DMS79 treated with DMSO at 0.1 percent for 48 hours (cell line): Measurements from ENCODE around the gene PIK3R6.

Experiments
- DNase-seq: peaks from one replicate; lab custom pipeline; 2025; lab: John Stamatoyannopoulos, UW

The PIK3R6 gene

GRCh38 chr17:8855477-8856204 is 11.8 kb downstream of the PIK3R6 start:
- DNase-seq = no peak

- no peak for DNase-seq
These were observed 15.9 kb downstream of the PIK3R6 start for GRCh38 chr17:8851600-8851999.

- DNase-seq = no peak
These were observed 18.0 kb downstream of the PIK3R6 start for GRCh38 chr17:8849311-8850041.

- no peak for DNase-seq
These were observed 19.6 kb downstream of the PIK3R6 start for GRCh38 chr17:8847891-8848290.

- no peak for DNase-seq
These were observed 20.7 kb downstream of the PIK3R6 start for GRCh38 chr17:8846768-8847211.

GRCh38 chr17:8844229-8845218 is 22.9 kb downstream of the PIK3R6 start:
- no peak for DNase-seq

GRCh38 chr17:8843344-8843743 is 24.1 kb downstream of the PIK3R6 start:
- no peak for DNase-seq

GRCh38 chr17:8841844-8842243 is 25.6 kb downstream of the PIK3R6 start:
- no peak for DNase-seq

- DNase-seq = no peak
These were observed 28.0 kb downstream of the PIK3R6 start for GRCh38 chr17:8839410-8839935.

GRCh38 chr17:8838551-8839095 is 28.9 kb downstream of the PIK3R6 start:
- DNase-seq = no peak

GRCh38 chr17:8837563-8838075 is 29.9 kb downstream of the PIK3R6 start:
- DNase-seq = no peak

GRCh38 chr17:8836821-8837562 is 30.5 kb downstream of the PIK3R6 start:
- no peak for DNase-seq

GRCh38 chr17:8835631-8836364 is 31.7 kb downstream of the PIK3R6 start:
- DNase-seq = no peak

GRCh38 chr17:8835106-8835505 is 32.4 kb downstream of the PIK3R6 start:
- DNase-seq = no peak

- DNase-seq = no peak
These were observed 34.6 kb downstream of the PIK3R6 start for GRCh38 chr17:8832711-8833352.

- DNase-seq = no peak
These were observed 36.1 kb downstream of the PIK3R6 start for GRCh38 chr17:8831234-8831849.

- no peak for DNase-seq
These were observed 37.3 kb downstream of the PIK3R6 start for GRCh38 chr17:8830141-8830540.

- no peak for DNase-seq
These were observed 38.2 kb downstream of the PIK3R6 start for GRCh38 chr17:8829036-8829941.
